Transverse colon (tissue), 3 donors: ENCODE results near the gene WDR18.

Experiments
- EP300 ChIP-seq: sonication (generic); formaldehyde crosslinking; IDR thresholded peaks from one replicate; pipeline ENCODE4 v1.6.1; 2017; ENCODE audit warnings: antibody characterized with exemption, low read depth
- POLR2AphosphoS5 ChIP-seq, 3 donors: sonication (generic); formaldehyde crosslinking; IDR thresholded peaks; one replicate each; pipeline ENCODE4 v1.6.1; 2016; ENCODE audit warnings: antibody characterized with exemption in 3 of 3

- TF ChIP-seq EP300 (no peak), POLR2AphosphoS5 (IDR thresholded peaks at IDR 0.05) (no peak)
These were observed 52.0 kb downstream of the WDR18 start for GRCh38 chr19:1035998-1036621.
